Measurements from ENCODE around the gene ACYP2.
"Not testable (repeated sequence)": the region's sequence is repeated elsewhere in the genome, so short reads cannot be mapped to it uniquely, and the experiment has no call there.

Gene ACYP2

DNA sequence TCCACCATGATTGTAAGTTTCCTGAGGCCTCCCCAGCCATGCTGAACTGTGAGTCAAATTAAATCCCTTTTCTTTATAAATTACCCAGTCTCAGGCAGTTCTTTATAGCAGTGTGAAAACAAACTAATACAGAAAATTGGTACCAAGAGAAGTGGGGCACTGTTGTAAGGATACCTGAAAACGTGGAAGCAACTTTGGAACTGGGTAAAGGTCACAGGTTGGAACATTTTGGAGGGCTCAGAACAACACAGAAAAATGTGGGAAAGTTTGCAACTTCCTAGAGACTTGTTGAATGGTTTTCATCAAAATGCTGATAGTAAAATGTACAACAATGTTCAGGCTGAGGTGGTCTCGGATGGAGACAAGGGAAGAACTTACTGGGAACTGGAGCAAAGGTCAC lies 209.1 kb downstream of the ACYP2 start:
- DNase-seq (ENCODE audit: low spot score), result not testable (repeated sequence)

- no peak for DNase-seq (ENCODE audit: low spot score)
Observed at GRCh38 chr2:54325148-54325547, 209.7 kb downstream of the ACYP2 start.

DNA sequence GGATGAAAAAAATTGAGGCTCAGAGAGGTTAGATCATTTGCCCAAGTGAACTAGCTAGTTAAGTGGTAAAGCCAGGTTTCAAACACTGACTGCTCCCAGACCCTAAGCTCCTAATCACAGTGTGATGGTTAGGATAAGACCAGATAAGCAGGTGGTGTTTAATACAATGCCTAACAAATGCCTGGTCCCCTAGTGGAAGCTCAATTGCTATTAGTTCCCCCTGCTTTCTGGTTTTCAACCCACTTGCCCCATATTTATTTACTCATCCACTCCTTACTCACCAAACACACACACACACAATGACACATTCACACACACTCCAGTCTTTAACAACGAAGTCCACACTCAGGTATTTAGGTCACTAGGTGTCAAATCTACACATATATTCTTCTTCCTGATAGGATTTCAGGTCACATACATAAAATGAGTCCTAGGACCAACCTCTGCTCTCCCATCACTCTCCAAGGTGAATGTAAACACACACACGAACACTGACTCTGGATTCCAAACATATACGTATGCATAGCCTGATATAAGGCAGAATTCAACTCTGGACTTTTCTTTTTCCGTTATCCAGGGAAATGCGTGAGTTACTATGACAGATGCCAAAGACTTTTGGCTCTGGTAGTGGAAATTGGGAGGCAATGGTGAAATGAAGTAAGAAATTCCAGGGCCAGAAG lies 214.2 kb downstream of the ACYP2 start:
- DNase-seq (ENCODE audit: low spot score), result peak; percentile 21

DNA sequence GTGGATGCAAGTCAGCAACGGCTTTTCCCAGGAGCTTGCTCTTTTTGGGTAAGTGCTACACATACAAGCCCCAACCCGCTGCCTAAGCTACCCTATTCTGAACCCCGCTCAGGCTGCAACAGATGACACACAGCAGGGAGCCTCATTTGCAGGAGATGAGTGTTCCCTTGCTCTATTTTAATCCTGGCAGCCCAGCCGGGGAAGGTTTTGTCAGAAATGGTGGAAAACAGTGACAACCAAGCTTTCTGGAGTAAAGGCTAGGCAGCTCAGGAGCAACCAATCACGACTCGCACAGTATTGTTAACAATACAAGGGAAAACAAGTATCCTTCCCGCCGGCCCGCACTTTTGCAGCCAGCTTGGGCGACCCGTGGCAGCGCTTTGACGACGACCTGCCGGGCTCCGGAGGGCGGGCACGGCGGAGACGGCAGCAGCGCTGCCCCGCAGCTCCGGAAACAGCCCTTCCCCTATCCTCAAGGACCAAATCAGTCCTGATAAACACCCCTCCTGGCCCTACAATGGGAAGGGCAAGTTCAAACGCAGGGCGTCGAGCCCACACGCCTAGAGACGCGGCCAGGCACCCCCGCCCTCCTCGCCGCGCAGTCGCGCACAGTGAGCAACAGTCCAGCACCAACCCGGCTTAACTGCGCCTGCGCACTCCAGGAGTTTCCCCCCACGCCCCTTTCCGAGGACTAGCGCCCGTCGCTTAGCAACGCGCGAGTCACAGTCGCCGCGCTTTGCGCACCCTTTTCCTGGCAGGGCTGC lies 214.9 kb downstream of the ACYP2 start:
- peak; percentile 94 for DNase-seq (ENCODE audit: low spot score)

GRCh38 chr2:54330926-54331835 lies 215.8 kb downstream of the ACYP2 start:
- DNase-seq (ENCODE audit: low spot score), result peak; percentile 51

GRCh38 chr2:54332386-54332785 lies 217.0 kb downstream of the ACYP2 start:
- no peak for DNase-seq (ENCODE audit: low spot score)

DNA sequence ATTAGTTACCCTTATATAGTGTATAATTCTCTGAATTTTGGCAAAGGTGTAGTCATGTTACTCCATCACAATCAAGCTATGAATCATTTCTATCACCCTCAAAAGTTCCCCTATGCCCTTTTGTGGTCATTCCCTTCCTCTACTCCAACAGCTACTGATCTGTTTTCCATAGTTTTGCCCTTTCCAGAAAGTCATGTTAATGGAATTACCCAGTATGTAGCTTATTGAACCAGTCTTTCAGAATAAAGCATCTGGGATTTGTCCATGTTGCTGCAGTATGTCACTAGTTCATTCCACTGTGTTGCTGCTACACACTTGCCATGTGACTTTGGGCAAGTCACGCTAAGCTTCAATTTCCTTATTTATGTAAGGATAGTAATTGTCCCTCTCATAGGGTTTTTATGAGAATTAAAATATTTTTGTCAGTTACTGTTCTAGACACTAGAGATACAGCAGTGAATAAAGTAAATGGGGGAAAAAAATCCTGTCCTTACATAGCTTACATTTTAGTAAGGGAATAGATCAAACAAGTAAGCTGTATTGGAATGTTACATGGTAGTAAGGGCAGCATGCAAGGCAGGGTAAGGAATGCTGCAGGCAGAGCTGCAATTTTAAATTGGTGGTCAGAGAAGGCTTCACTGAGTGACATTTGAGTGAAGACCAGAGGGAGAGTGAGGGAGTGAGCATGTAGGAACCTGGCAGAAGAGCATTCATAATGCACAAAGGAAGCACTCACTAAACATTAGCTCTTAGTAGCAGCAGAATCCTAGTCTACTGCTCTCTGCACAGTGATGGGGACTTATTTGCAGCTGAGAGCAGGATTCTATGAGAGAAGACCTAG lies 220.9 kb downstream of the ACYP2 start:
- DNase-seq (ENCODE audit: low spot score), result no peak

- no peak for DNase-seq (ENCODE audit: low spot score)
Observed at GRCh38 chr2:54336977-54337255, 221.5 kb downstream of the ACYP2 start.

DNA sequence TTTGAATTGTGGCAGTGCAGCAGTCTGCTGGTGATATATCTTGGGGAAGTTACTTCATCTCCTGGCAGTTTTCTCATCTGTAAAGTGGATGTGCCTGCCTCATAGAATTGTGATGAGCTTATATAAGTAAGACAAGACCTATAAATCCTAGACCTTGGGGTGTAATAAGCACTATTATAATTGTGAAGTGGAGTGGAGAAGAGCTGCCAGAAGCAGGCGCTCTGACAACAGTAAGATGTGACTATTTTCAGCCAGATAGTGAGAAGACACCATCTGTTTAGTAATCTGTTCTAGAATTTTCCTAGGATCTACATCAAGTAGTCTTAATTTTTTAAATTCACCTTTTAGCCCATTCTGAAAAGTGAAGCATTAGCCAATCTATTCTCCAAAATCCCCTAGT lies 226.2 kb downstream of the ACYP2 start:
- no peak for DNase-seq (ENCODE audit: low spot score)

GRCh38 chr2:54342603-54343002 lies 227.2 kb downstream of the ACYP2 start:
- DNase-seq (ENCODE audit: low spot score), result no peak

GRCh38 chr2:54347622-54348021 lies 232.2 kb downstream of the ACYP2 start:
- no peak for DNase-seq (ENCODE audit: low spot score)

GRCh38 chr2:54348646-54349045 lies 233.2 kb downstream of the ACYP2 start:
- DNase-seq (ENCODE audit: low spot score), result no peak

DNA sequence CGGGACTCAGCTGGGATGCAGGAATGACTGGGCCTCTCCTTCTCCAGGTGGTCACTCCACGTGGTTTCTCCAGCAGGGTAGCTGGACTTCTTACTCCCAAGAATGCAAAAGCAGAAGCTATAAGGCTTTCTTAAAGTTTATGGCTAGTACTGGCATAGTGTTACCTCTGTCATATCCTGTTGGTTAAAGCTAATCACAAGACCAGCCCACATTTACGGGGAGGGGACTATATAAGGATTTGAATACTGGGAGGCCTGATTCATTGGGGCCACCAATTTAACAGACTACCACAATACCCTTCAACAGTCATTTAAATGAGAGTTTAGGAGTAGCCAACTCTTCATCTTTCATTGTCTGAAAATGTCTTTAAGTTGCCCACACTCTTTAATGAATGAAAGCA lies 235.0 kb downstream of the ACYP2 start:
- DNase-seq (ENCODE audit: low spot score), result peak; percentile 14

GRCh38 chr2:54353216-54353615 lies 237.8 kb downstream of the ACYP2 start:
- no peak for DNase-seq (ENCODE audit: low spot score)
